ENCODE measurements around the gene ERO1A. TPM values are rescaled to one million over a fixed set of nuclear protein-coding genes. Genes with fewer than 3 reads are reported as not detected.

Gene ERO1A
- total and polyA plus RNA-seq, 4 donors = 18.6 to 88.7 (median 51.9) TPM

- peaks cover 0 to 12% (median 3%) of the 10 kb centered on the region in 4 donors for H3K36me3 ChIP-seq (ENCODE audit: control insufficient read depth in 4 of 4, insufficient read depth in 4 of 4, low read length in 4 of 4)
These were observed 34.5 kb downstream of the ERO1A start for GRCh38 chr14:52660832-52661231.

DNA sequence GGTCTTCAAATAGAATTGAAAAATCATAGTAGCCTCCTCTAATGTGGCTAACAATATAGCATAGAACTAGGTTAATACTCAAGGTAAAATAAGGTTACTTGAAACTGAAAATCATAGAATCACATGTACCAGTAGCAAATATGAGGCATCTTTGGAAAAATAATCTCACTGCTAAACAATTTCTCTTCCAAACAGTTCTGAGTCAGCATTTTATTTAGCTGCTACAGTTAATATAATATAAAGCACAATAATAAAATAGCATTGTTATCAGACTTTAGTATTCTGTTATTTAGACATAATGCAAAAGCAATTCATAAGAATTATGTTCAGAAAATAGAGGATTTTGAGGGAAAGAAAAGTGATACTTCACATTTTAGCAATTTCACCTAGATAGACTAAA is 35.0 kb downstream of the ERO1A start:
- no peak overlapping the region for H3K4me3 ChIP-seq
- ATAC-seq (ENCODE audit: insufficient read depth, low FRiP score) = no peak
- no peak for DNase-seq
- no peak overlapping the region for H3K27ac ChIP-seq (ENCODE audit: low read depth in 1 of 2, low read length in 1 of 2)
- no peak overlapping the region for H3K9ac ChIP-seq (ENCODE audit: insufficient read depth in 1 of 2, low read length in 2 of 2)
- no peaks in the 10 kb centered on the region for H3K9me3 ChIP-seq (ENCODE audit: control insufficient read depth in 4 of 4, insufficient read depth in 3 of 4, low read length in 3 of 4)
- H3K4me1 ChIP-seq (ENCODE audit: control insufficient read depth in 5 of 5, insufficient read depth in 5 of 5, low read length in 5 of 5) = no peaks in the 10 kb centered on the region
- peaks cover 0 to 12% (median 2%) of the 10 kb centered on the region in 4 donors for H3K36me3 ChIP-seq (ENCODE audit: control insufficient read depth in 4 of 4, insufficient read depth in 4 of 4, low read length in 4 of 4)
- TF ChIP-seq, protein P1, sequence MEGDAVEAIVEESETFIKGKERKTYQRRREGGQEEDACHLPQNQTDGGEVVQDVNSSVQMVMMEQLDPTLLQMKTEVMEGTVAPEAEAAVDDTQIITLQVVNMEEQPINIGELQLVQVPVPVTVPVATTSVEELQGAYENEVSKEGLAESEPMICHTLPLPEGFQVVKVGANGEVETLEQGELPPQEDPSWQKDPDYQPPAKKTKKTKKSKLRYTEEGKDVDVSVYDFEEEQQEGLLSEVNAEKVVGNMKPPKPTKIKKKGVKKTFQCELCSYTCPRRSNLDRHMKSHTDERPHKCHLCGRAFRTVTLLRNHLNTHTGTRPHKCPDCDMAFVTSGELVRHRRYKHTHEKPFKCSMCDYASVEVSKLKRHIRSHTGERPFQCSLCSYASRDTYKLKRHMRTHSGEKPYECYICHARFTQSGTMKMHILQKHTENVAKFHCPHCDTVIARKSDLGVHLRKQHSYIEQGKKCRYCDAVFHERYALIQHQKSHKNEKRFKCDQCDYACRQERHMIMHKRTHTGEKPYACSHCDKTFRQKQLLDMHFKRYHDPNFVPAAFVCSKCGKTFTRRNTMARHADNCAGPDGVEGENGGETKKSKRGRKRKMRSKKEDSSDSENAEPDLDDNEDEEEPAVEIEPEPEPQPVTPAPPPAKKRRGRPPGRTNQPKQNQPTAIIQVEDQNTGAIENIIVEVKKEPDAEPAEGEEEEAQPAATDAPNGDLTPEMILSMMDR (IDR thresholded peaks at IDR 0.05; ENCODE audit: control extremely low read depth, extremely low read depth) = no peak
- no peaks in the 10 kb centered on the region for H3K27me3 ChIP-seq (ENCODE audit: control insufficient read depth in 3 of 3, insufficient read depth in 3 of 3, low read length in 2 of 3)

More at GRCh38 chr14:52660832-52661231, 34.5 kb downstream of the ERO1A start:
- Histone ChIP-seq H3K27ac (ENCODE audit: low read depth in 1 of 2, low read length in 1 of 2) (no peak overlapping the region), H3K9ac (ENCODE audit: insufficient read depth in 1 of 2, low read length in 2 of 2) (no peak overlapping the region), H3K27me3 (ENCODE audit: control insufficient read depth in 3 of 3, insufficient read depth in 3 of 3, low read length in 2 of 3) (no peaks in the 10 kb centered on the region), H3K4me1 (ENCODE audit: control insufficient read depth in 5 of 5, insufficient read depth in 5 of 5, low read length in 5 of 5) (no peaks in the 10 kb centered on the region), H3K9me3 (ENCODE audit: control insufficient read depth in 4 of 4, insufficient read depth in 3 of 4, low read length in 3 of 4) (no peaks in the 10 kb centered on the region), H3K4me3 (no peak overlapping the region)
- no peak for DNase-seq
- ATAC-seq (ENCODE audit: insufficient read depth, low FRiP score) = no peak
- TF ChIP-seq, protein P1 (IDR thresholded peaks at IDR 0.05; ENCODE audit: control extremely low read depth, extremely low read depth) = no peak
- WGBS, 2 donors = 92 to 95% methylated on average over 1 of the region's 1 CpG

- Histone ChIP-seq H3K9me3 (ENCODE audit: control insufficient read depth in 4 of 4, insufficient read depth in 3 of 4, low read length in 3 of 4) (no peaks in the 10 kb centered on the region), H3K27me3 (ENCODE audit: control insufficient read depth in 3 of 3, insufficient read depth in 3 of 3, low read length in 2 of 3) (no peaks in the 10 kb centered on the region), H3K27ac (ENCODE audit: low read depth in 1 of 2, low read length in 1 of 2) (no peak overlapping the region), H3K36me3 (ENCODE audit: control insufficient read depth in 4 of 4, insufficient read depth in 4 of 4, low read length in 4 of 4) (peaks cover 0 to 12% (median 2%) of the 10 kb centered on the region in 4 donors), H3K4me1 (ENCODE audit: control insufficient read depth in 5 of 5, insufficient read depth in 5 of 5, low read length in 5 of 5) (no peaks in the 10 kb centered on the region), H3K9ac (ENCODE audit: insufficient read depth in 1 of 2, low read length in 2 of 2) (no peak overlapping the region), H3K4me3 (no peak overlapping the region)
- DNase-seq (no peak), ATAC-seq (ENCODE audit: insufficient read depth, low FRiP score) (no peak)
- TF ChIP-seq, protein P1 (IDR thresholded peaks at IDR 0.05; ENCODE audit: control extremely low read depth, extremely low read depth) = no peak
These were observed 38.5 kb downstream of the ERO1A start for GRCh38 chr14:52656905-52657304.

- H3K4me3 ChIP-seq = no peak overlapping the region
- TF ChIP-seq, protein P1 (IDR thresholded peaks at IDR 0.05; ENCODE audit: control extremely low read depth, extremely low read depth) = no peak
- no peaks in the 10 kb centered on the region for H3K4me1 ChIP-seq (ENCODE audit: control insufficient read depth in 5 of 5, insufficient read depth in 5 of 5, low read length in 5 of 5)
- no peaks in the 10 kb centered on the region for H3K9me3 ChIP-seq (ENCODE audit: control insufficient read depth in 4 of 4, insufficient read depth in 3 of 4, low read length in 3 of 4)
- H3K27ac ChIP-seq (ENCODE audit: low read depth in 1 of 2, low read length in 1 of 2) = no peak overlapping the region
- peaks cover 0 to 11% (median 8%) of the 10 kb centered on the region in 4 donors for H3K36me3 ChIP-seq (ENCODE audit: control insufficient read depth in 4 of 4, insufficient read depth in 4 of 4, low read length in 4 of 4)
- WGBS, 2 donors = 86 to 95% methylated on average over 6 of the region's 6 CpGs
- ATAC-seq (ENCODE audit: insufficient read depth, low FRiP score) (no peak), DNase-seq (no peak)
- no peak overlapping the region for H3K9ac ChIP-seq (ENCODE audit: insufficient read depth in 1 of 2, low read length in 2 of 2)
- no peaks in the 10 kb centered on the region for H3K27me3 ChIP-seq (ENCODE audit: control insufficient read depth in 3 of 3, insufficient read depth in 3 of 3, low read length in 2 of 3)
These were observed 44.6 kb downstream of the ERO1A start for GRCh38 chr14:52650774-52651173.
